Upper lobe of left lung (tissue), 4 donors: Measurements from ENCODE around the gene SDF2L1.

ENCODE experiments used
- CTCF ChIP-seq, 6 experiments: fragments of 450-650 bp in 4 of 6; fragments of 200-600 bp in 2 of 6; sonication (generic) in 2 of 6; IDR thresholded peaks; one replicate each; pipeline ENCODE4 v1.5.1; 2016 to 2019; ENCODE audit warnings: antibody characterized with exemption in 6 of 6
- EP300 ChIP-seq, 4 donors: sonication (generic); formaldehyde crosslinking; IDR thresholded peaks; one replicate each; pipeline ENCODE4 v1.5.1; 2017; ENCODE audit warnings: antibody characterized with exemption in 4 of 4, control low read depth in 2 of 4
- POLR2A ChIP-seq, 4 donors: fragments of 450-650 bp; IDR thresholded peaks; one replicate each; pipeline ENCODE4 v1.5.1; 2016 to 2017; ENCODE audit warnings: antibody characterized with exemption in 4 of 4, mild to moderate bottlenecking in 2 of 4
- POLR2AphosphoS5 ChIP-seq, 2 donors: sonication (generic); formaldehyde crosslinking; IDR thresholded peaks; one replicate each; pipeline ENCODE4 v1.5.1; 2017; ENCODE audit warnings: antibody characterized with exemption in 2 of 2

GRCh38 chr22:21657020-21657359 lies 14.9 kb downstream of the SDF2L1 start:
- TF ChIP-seq CTCF (IDR thresholded peaks at IDR 0.05) (no peak), POLR2A (IDR thresholded peaks at IDR 0.05) (no peak), POLR2AphosphoS5 (IDR thresholded peaks at IDR 0.05) (no peak), EP300 (IDR thresholded peaks at IDR 0.05) (no peak)
